GM10248 (cell line): ENCODE results near the gene CCNJ.

ENCODE experiments used
- CTCF ChIA-PET: fragments of 300-600 bp; sonication (Branson Sonifier 250); formaldehyde crosslinking; extraction: SDS; loops from one replicate; lab custom pipeline; 2021; ENCODE audit warnings: antibody characterized with exemption; lab: Yijun Ruan, JAX
- POLR2A ChIA-PET: fragments of 350-650 bp; sonication (Branson Sonifier 250); formaldehyde crosslinking; extraction: SDS; loops from one replicate; lab custom pipeline; 2020; ENCODE audit warnings: antibody characterized with exemption; lab: Yijun Ruan, JAX
- DNase-seq: peaks from one replicate; pipeline ENCODE4 v3.0.0; 2012; ENCODE audit errors: extremely low spot score
- TF ChIP-seq, protein P1 (sequence below): IDR thresholded peaks from 2 replicates; pipeline ENCODE4 v1.5.1; 2012; ENCODE audit warnings: mild to moderate bottlenecking, low read depth; ENCODE audit errors: extremely low read depth, missing control alignments, control extremely low read depth

The CCNJ gene

DNA sequence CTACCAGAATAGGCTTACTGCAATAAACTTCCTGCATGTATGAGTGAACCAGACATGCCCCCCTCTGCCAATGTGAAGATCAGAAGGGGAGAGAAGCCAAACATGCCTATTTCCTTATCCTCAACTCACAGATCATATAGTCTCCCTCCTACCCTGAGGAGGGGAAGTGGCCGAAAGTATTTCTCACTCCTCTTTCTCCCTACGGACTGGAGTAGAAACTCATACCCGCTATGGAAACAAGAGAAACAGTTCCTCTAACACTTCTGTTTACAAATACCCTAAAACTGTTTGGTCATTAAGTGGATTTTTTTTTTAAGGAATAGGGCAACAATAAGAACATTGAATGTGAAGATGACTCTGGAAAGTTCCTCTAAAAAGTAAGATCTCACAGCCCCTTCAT is 31.4 kb downstream of the CCNJ start:
- CTCF ChIA-PET: interaction anchor here (0.8 to 2.3 kb wide), 5 partner anchors 9 to 22 kb away, joined by 3 to 6 read pairs (median 4); no protein-coding TSS in a partner anchor
- TF ChIP-seq, protein P1, sequence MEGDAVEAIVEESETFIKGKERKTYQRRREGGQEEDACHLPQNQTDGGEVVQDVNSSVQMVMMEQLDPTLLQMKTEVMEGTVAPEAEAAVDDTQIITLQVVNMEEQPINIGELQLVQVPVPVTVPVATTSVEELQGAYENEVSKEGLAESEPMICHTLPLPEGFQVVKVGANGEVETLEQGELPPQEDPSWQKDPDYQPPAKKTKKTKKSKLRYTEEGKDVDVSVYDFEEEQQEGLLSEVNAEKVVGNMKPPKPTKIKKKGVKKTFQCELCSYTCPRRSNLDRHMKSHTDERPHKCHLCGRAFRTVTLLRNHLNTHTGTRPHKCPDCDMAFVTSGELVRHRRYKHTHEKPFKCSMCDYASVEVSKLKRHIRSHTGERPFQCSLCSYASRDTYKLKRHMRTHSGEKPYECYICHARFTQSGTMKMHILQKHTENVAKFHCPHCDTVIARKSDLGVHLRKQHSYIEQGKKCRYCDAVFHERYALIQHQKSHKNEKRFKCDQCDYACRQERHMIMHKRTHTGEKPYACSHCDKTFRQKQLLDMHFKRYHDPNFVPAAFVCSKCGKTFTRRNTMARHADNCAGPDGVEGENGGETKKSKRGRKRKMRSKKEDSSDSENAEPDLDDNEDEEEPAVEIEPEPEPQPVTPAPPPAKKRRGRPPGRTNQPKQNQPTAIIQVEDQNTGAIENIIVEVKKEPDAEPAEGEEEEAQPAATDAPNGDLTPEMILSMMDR: no peak
- no peak for DNase-seq
- POLR2A ChIA-PET: no interaction called here

DNA sequence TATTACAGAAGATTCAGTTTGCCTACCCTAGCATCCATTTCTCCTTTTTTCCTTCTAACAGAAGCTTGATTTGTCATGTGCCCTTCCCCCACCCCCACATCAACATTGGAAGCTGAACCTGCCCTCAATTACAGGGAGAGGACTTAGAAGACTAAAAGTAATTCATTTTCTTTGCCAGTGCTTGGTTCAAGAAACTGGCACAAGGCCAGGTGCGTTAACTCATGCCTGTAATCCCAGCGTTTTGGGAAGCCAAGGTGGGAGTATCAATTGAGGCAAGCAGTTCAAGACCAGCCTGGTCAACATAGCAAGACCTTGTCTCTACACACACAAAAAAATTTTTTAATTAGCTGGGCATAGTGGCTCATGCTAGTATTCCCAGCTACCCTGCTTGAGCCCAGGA is 32.6 kb downstream of the CCNJ start:
- no peak for DNase-seq
- TF ChIP-seq, protein P1: no peak
- CTCF ChIA-PET: interaction anchor here (0.8 to 2.3 kb wide), 9 partner anchors 9 to 154 kb away, joined by 3 to 7 read pairs (median 4); no protein-coding TSS in a partner anchor
- POLR2A ChIA-PET: no interaction called here

DNA sequence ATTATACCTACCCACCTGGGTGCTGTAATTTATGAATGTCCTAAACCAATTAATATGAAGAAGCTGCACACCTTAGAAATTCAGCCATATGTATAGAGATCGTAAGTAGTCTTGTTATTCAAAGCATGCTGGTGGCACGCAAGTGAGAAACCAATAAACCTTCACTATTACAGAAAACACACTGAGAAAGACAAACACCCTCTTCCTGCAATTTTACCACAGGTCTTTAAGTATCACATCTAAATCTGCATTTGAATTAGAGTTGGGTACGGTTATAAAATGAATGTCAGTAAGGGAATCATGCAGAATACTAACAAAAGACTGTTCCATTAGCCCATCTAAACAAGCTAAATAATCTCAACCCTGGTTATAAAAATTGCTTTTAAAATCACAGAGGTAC is 33.8 kb downstream of the CCNJ start:
- CTCF ChIA-PET: interaction anchor here (1.3 to 1.9 kb wide), 2 partner anchors 45 to 60 kb away, joined by 4 to 7 read pairs; no protein-coding TSS in a partner anchor
- POLR2A ChIA-PET: no interaction called here
- TF ChIP-seq, protein P1: no peak
- no peak for DNase-seq

DNA sequence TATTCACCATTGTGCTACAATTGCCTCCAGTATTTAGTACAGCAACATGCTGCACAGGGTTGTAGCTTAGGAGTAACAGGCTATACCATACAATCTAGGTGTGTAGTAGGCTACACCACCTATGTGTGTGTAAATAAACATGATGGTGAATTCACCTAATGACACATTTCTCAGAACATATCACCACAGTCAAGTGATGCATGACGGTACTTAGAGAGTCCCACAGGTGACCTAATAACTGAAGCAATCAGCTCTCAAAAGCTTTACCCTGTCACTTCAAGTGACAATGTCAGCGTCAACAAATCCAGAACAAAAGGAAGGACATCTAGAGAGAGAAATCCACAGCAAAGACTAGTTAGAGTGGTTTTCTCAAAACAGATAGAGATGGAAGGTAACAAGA is 38.8 kb downstream of the CCNJ start:
- TF ChIP-seq, protein P1: no peak
- CTCF ChIA-PET: interaction anchor here (1.6 kb wide), 1 partner anchor 56 kb away, joined by 3 read pairs; no protein-coding TSS in a partner anchor
- DNase-seq: no peak
- POLR2A ChIA-PET: no interaction called here

DNA sequence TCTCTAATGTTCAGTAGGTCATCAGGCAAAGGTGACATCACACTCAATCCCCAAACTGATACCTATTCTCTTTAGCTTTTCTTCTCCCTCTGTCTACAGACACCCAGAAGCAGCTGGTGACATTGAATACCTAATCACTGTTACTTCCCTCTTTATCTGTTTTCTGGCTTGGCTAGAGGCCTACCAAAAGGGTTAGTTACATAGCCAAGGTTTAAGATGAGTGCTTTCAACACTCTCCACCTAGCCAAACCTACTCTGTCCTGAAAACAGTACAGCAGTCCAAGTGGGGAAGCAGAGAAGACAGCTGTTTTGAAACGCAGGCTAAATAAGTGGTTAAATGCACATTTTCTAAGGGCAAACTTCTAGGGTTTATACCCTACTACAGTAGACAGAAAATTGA is 39.4 kb downstream of the CCNJ start:
- TF ChIP-seq, protein P1: no peak
- POLR2A ChIA-PET: no interaction called here
- DNase-seq: no peak
- CTCF ChIA-PET: interaction anchor here (1.1 to 1.7 kb wide), 6 partner anchors 8 to 205 kb away, joined by 3 to 6 read pairs (median 3); no protein-coding TSS in a partner anchor

DNA sequence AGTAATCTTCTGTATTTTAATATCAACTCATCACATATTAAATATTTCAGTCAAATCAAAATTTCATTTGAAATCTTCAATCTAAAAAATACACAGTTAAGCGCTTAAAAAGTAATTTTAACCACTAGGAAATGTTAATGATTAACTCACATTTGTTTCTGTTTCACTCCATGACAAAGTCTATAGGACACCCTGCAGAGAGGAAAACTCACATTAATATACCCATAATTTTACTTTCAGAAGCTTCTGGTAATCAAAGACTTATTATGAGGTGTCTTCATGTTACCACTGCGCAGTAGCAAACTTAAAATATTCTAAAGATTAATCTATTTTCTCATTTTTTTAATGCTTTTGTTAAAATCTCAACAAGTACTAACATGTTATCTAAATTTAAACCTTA is 45.7 kb downstream of the CCNJ start:
- DNase-seq: peak; percentile 24
- POLR2A ChIA-PET: interaction anchor here (1.9 kb wide), 1 partner anchor 41 kb away, joined by 13 read pairs; the partner anchor contains the start of gene ZNF518A
- TF ChIP-seq, protein P1: no peak
- CTCF ChIA-PET: interaction anchor here (0.9 to 1.1 kb wide), 4 partner anchors 13 to 140 kb away, joined by 3 to 5 read pairs (median 3); partner anchors contain the start of gene ZNF518A
